ENCODE measurements around the gene STARD7. TPM values are rescaled to one million over a fixed set of nuclear protein-coding genes. Genes with fewer than 3 reads are reported as not detected.

STARD7 gene
- total RNA-seq, 3 donors from 2014 or later = 118 to 123 (median 122) TPM

DNA sequence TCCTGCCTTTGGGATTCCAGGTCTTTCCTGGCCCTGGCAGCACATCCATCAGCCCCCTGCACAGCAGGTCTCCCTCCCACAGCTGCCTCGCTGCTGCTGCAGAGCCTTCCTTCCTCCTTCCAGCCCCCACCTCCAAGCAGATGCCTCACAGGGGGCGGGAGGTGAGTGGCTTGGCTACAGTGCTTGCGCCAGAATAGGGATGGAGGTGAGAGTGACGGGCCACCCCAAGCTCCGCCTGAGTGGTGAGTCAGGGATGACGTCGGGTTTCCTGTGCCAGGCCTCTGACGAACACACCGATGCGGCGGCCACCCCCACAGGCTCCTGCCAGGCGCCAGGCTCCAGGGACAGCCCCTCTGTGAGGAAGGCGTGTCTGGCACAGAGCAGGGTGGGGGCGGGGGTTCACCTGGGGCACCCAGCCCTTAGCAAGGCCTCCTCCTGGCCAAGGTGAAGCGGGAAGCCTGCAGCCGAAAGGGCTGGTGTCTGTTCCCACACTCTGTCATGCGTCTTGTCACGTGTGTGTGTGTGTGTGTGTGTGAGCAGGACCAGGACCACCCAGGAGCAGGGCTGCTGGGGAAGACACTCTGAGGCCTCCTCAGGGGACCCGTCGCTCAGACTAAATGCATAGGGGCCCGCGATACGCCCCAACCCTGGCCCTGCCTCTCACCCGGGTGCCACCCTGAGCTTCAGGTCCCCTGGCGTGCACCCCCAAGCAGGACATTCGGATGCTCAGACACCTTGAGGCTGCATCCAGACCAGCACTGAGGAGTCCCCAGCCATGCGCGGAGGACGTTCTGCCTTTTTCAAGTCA is 60.0 kb downstream of the STARD7 start:
- no peaks in the 10 kb centered on the region for H3K36me3 ChIP-seq (ENCODE audit: low read depth)
- DNase-seq (peak; percentile 78 to 95 (median 83)), ATAC-seq (peak; percentile 70)
- no peaks in the 10 kb centered on the region for H3K9me3 ChIP-seq
- intact Hi-C loops (cut with DNase I, micrococcal nuclease) = no loop called here
- no peak overlapping the region for H3K4me3 ChIP-seq
- H3K4me1 ChIP-seq (ENCODE audit: low read depth) = peaks cover 13% of the 10 kb centered on the region
- TF ChIP-seq, protein P1, sequence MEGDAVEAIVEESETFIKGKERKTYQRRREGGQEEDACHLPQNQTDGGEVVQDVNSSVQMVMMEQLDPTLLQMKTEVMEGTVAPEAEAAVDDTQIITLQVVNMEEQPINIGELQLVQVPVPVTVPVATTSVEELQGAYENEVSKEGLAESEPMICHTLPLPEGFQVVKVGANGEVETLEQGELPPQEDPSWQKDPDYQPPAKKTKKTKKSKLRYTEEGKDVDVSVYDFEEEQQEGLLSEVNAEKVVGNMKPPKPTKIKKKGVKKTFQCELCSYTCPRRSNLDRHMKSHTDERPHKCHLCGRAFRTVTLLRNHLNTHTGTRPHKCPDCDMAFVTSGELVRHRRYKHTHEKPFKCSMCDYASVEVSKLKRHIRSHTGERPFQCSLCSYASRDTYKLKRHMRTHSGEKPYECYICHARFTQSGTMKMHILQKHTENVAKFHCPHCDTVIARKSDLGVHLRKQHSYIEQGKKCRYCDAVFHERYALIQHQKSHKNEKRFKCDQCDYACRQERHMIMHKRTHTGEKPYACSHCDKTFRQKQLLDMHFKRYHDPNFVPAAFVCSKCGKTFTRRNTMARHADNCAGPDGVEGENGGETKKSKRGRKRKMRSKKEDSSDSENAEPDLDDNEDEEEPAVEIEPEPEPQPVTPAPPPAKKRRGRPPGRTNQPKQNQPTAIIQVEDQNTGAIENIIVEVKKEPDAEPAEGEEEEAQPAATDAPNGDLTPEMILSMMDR (IDR thresholded peaks at IDR 0.05) = no peak

DNA sequence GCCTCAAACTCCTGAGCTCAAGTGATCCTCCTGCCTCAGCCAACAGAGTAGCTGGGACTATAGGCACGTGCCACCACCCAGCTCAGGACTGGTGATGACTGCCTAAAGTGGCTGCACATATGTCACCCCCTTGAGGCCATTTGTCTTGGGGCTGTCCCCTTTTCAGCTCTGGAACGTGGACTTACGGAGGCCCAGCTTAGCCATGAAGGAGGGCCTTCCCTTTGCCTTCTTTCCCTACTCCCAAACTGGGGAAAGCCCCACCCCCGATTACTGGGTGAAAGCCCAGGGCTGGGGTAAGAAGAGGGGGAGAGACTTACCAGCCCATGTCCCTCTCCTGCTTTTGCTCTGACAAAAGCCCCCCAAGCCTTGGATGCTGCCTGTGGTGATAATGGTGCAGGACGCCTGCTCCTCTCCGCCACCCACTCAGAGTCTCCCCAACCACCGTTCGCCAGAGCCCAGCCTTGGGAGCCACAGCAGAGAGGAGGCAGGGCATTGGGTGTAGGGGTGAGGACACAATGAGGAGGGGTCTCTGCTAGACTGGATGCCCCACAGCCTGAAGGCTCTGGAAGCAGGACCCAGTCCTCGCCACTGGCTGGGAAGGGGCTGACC is 60.9 kb downstream of the STARD7 start:
- no peak overlapping the region for H3K4me3 ChIP-seq
- intact Hi-C loops (cut with DNase I, micrococcal nuclease) = no loop called here
- DNase-seq (peak in 2 of 3 donors; percentile 29 to 50), ATAC-seq (no peak)
- TF ChIP-seq, protein P1 (IDR thresholded peaks at IDR 0.05) = no peak
- H3K36me3 ChIP-seq (ENCODE audit: low read depth) = no peaks in the 10 kb centered on the region
- peaks cover 13% of the 10 kb centered on the region for H3K4me1 ChIP-seq (ENCODE audit: low read depth)
- H3K9me3 ChIP-seq = no peaks in the 10 kb centered on the region

DNA sequence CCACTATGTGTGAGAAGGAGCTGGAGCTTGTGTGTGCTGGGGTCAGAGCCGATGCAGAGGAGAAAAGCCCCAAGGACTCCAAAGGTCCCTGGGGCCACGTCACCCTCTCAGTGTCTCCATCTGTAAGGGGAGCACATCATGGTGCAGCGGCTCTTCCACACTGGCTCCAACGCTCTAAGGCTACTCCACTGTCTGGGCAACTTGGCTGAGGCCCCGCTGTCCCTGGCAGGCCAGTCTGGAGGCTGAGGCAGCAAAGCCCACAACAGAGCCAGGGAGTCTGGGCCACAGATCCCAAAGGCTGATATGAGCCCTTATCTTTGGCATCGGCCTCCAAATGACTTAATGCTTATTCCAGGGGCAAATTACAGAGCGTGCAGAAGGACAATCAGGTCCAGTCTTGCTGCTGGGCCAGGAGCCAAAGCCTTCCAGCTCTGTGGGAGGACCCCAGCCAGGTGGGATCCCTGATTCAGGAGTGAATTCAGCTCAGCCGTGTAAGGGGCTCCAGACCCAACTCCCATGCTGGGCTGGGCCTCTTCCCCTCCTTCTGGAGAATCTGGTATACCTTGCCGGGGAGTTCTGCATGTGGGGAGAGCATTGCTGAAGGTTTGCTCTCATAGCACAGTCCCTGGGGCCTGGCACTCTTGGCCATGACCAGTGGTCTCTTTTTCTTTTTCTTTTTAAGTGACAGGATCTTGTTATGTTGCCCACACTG is 61.6 kb downstream of the STARD7 start:
- TF ChIP-seq, protein P1 (IDR thresholded peaks at IDR 0.05) = no peak

DNA sequence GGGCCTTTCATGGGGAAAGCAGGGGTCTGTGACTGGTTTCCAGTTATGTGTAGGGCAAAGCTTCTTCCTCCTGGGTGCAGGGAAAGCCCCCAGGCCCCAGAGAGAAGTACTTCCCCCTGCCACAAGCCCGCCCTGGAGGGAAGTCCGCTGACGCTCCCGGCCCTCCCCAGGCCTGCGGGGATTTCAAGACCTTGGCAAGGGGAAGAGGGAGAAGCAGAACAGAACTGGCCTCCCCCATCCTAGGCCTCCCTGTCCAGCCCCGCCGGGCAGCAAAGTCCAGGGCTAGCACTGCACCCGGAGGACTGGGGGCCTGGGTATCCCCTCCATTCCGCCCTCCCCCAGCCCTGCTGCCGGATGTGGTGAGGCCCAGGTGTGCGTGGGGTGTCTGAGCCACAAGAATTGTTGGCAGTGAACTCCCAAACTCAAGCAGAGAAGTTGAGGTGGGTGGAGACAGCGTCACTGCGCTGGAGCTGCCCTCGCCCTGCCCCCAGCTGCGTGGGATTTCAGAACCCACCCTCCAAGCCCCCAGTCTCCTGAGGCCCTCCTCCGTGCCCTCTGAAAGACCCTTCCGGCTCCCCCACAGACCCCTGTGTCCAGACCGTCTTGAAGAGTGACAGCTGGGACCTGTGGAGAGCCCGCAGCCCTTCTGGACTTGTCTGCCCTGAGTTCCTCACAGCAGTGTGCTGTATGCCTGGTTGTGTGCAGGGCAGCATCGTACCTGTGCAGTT is 62.3 kb downstream of the STARD7 start:
- intact Hi-C loops (cut with DNase I, micrococcal nuclease) = no loop called here
- TF ChIP-seq, protein P1 (IDR thresholded peaks at IDR 0.05) = no peak
- peak; percentile 55 to 88 (median 75) for DNase-seq
- Histone ChIP-seq H3K36me3 (ENCODE audit: low read depth) (no peaks in the 10 kb centered on the region), H3K4me1 (ENCODE audit: low read depth) (peaks cover 13% of the 10 kb centered on the region), H3K9me3 (no peaks in the 10 kb centered on the region), H3K4me3 (no peak overlapping the region)
- ATAC-seq = peak; percentile 31

More for the DNA sequence above, 61.6 kb downstream of the STARD7 start:
- H3K4me3 ChIP-seq = no peak overlapping the region
- no peaks in the 10 kb centered on the region for H3K36me3 ChIP-seq (ENCODE audit: low read depth)
- H3K9me3 ChIP-seq = no peaks in the 10 kb centered on the region
- DNase-seq = peak in 2 of 3 donors; percentile 33 to 56
- ATAC-seq = no peak
- peaks cover 13% of the 10 kb centered on the region for H3K4me1 ChIP-seq (ENCODE audit: low read depth)
- intact Hi-C loops (cut with DNase I, micrococcal nuclease) = no loop called here

- Histone ChIP-seq H3K9me3 (no peaks in the 10 kb centered on the region), H3K4me1 (ENCODE audit: low read depth) (peaks cover 13% of the 10 kb centered on the region), H3K4me3 (no peak overlapping the region), H3K36me3 (ENCODE audit: low read depth) (no peaks in the 10 kb centered on the region)
- DNase-seq (peak in 1 of 3 donors; percentile 39), ATAC-seq (no peak)
- TF ChIP-seq, protein P1 (IDR thresholded peaks at IDR 0.05) = no peak
- intact Hi-C loops (cut with DNase I, micrococcal nuclease) = no loop called here
These were observed 62.8 kb downstream of the STARD7 start for GRCh38 chr2:96145848-96146152.
